Lower leg skin (tissue), 4 donors: ENCODE measurements around the gene MAU2. TPM values are rescaled to one million over a fixed set of nuclear protein-coding genes. Genes with fewer than 3 reads are reported as not detected.
"Not testable (repeated sequence)": the region's sequence is repeated elsewhere in the genome, so short reads cannot be mapped to it uniquely, and the experiment has no call there.

Source experiments
- DNase-seq, 2 donors: peaks; one replicate each; pipeline ENCODE4 v3.0.0-alpha.2; 2019; ENCODE audit warnings: low spot score in 2 of 2
- H3K4me3 ChIP-seq: fragments of 200-600 bp; sonication (generic); 2 replicates; pipeline ENCODE4 v1.5.1; 2017; ENCODE audit warnings: mild to moderate bottlenecking, low read depth; ENCODE audit not compliant: poor library complexity, severe bottlenecking
- CTCF ChIP-seq, 3 donors: fragments of 450-650 bp; IDR thresholded peaks; one replicate each; pipeline ENCODE4 v1.5.1; 2016; ENCODE audit warnings: antibody characterized with exemption in 3 of 3, mild to moderate bottlenecking in 3 of 3, moderate library complexity in 2 of 3
- POLR2A ChIP-seq, 2 donors: fragments of 450-650 bp; IDR thresholded peaks; one replicate each; pipeline ENCODE4 v1.6.1; 2016 to 2017; ENCODE audit warnings: antibody characterized with exemption in 2 of 2, mild to moderate bottlenecking in 1 of 2, moderate library complexity in 1 of 2
- WGBS, 2 donors: methylation state at CpG; one replicate each; pipeline ENCODE4 v1.1.5; 2018; 5-methylcytosine and 5-hydroxymethylcytosine counted together
- intact Hi-C: fragments of 100-400 bp; cut with DNase I; formaldehyde crosslinking; loops from one replicate; pipeline ENCODE4 v1.15.0; 2023; ENCODE audit warnings: low total_unique reads
- total RNA-seq, 4 donors: library from RNA; depleted of rRNA; stranded (reverse); fragments of >200 nt; gene quantifications; one replicate each; pipeline ENCODE4 v1.1.0, GENCODE V29; 2016

The MAU2 gene
- total RNA-seq, 4 donors from 2014 or later: 57.5 to 100 (median 69.8) TPM

DNA sequence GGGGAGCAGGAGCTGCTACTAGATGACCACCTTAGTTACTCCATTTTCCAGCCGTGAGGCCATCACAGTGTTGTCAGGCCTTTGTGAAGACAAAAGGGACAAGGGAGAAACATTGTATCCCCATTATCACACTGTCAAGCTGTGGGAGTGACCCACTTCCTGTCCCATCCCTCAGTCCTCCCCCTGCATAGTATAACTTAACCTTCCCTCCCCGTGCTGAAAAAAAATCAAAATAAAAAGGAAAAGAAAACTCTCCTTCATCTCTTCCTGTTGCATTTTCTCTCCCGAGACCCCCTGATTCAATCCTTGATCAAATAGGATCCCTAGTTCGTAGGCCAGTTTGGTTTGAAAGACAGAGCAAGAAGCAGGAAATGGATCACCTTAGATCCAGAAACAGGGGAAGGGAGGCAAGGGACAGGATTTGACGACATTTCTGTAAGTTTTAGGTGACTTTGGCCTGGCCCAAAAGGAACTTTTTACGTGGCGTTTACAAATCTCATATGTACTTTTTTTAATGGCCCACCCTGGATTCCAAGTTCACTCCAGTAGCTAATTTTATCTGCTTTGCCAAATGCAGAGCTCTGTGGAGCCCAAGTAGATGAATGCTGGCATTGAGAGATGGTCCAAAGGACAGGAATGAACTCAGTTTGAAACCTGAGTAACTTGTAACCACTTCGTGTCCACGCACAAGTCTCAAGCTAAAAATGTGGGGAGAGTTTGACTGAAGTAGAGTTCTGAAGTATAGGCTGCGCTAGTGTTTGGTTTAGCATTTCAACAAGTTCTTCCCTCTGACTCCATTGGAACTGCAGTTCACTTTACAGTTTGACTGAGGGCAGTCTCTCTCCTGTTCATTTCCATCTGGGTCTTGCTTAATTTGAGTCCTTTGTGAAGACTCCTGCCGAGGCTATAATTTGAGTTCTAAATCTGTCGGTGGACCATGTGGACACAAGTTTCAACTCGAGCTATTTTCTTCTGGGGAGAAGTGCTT, 68.2 kb downstream of the MAU2 start:
- H3K4me3 ChIP-seq: no peak overlapping the region
- DNase-seq: no peak
- 40 to 45% methylated on average over 13 of the region's 13 CpGs for WGBS, 2 donors
- no peak for TF ChIP-seq POLR2A (IDR thresholded peaks at IDR 0.05)
- TF ChIP-seq CTCF (IDR thresholded peaks at IDR 0.05): no peak
- intact Hi-C loops: no loop called here

DNA sequence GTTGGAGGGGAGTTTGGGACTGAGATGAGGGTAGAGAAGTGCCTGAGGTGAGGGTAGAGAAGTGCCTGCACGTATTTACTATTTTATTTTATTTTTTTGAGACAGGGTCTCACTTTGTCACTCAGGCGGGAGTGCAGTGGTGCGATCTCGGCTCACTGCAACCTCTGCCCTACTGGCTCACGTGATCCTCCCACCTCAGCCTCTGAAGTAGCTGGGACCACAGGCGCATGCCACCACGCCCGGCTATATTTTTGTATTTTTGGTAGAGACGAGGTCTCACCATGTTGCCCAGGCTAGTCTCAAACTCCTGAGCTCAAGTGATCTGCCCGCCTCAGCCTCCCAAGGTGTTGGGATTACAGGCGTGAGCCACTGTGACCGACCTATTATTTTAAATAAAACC, 69.1 kb downstream of the MAU2 start:
- DNase-seq, H3K4me3 ChIP-seq: not testable (repeated sequence)

DNA sequence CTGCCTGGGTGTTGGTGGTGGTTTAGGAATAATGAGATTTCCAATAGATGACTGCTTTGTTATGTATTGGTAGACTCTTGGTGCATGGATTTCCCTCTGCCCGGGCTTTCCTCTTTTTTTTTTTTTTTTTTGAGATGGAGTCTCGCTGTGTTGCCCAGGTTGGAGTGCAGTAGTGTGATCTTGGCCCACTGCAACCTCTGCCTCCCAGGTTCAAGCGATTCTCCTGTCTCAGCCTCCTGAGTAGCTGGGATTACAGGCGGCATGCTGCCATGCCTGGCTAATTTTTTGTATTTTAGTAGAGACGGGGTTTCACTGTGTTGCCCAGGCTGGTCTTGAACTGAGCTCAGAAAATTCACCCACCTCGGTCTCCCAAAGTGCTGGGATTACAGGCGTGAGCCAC, 73.7 kb downstream of the MAU2 start:
- H3K4me3 ChIP-seq, intact Hi-C loops, DNase-seq: not testable (repeated sequence)
- 85 to 88% methylated on average over 7 of the region's 7 CpGs for WGBS, 2 donors

More for the DNA sequence above, 69.1 kb downstream of the MAU2 start:
- WGBS, 2 donors: 72 to 77% methylated on average over 12 of the region's 12 CpGs
- intact Hi-C loops: not testable (repeated sequence)

- WGBS, 2 donors: 34 to 37% methylated on average over 9 of the region's 9 CpGs
- DNase-seq: no peak
- no peak overlapping the region for H3K4me3 ChIP-seq
- TF ChIP-seq POLR2A (IDR thresholded peaks at IDR 0.05): no peak
- TF ChIP-seq CTCF (IDR thresholded peaks at IDR 0.05): no peak
- intact Hi-C loops: no loop called here
These were observed 79.3 kb downstream of the MAU2 start for GRCh38 chr19:19399733-19400433.

DNA sequence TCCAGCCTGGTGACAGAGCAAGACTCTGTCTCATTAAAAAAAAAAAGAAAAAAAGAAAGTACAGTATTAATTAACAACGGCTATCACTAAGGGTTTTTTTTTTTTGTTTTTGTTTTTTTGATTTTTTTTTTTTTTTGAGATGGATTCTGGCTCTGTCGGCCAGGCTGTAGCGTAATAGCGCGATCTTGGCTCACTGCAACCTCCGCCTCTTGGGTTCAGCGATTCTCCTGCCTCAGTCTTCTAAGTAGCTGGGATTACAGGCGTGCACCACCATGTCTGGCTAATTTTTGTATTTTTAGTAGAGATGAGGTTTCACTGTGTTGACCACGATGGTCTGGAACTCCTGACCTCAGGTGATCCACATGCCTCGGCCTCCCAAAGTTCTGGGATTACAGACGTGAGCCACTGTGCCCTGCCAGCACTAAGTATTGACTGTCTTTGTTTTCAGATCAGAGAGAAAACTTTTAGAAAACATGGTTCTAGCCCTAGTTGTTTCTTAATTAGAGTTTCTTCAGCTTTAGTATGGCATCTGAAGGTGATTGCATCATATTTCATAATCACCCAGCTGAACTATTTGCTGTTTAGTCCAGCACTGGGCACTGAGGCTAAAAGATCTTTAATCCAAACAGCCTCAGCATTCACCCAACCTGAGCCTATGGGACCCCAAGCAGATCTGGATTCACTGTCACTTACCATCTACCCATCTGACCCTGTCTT, 82.2 kb downstream of the MAU2 start:
- WGBS, 2 donors: 77 to 86% methylated on average over 11 of the region's 11 CpGs
- intact Hi-C loops: no loop called here
- TF ChIP-seq CTCF (IDR thresholded peaks at IDR 0.05): no peak
- TF ChIP-seq POLR2A (IDR thresholded peaks at IDR 0.05): no peak
- no peak overlapping the region for H3K4me3 ChIP-seq
- no peak for DNase-seq

GRCh38 chr19:19403373-19403901, 82.8 kb downstream of the MAU2 start:
- TF ChIP-seq POLR2A (IDR thresholded peaks at IDR 0.05) (no peak), CTCF (IDR thresholded peaks at IDR 0.05) (no peak)
- no peak for DNase-seq
- intact Hi-C loops: no loop called here
- WGBS, 2 donors: 49 to 53% methylated on average over 5 of the region's 5 CpGs
- no peak overlapping the region for H3K4me3 ChIP-seq
